GM23338 (cell line): ENCODE data around the gene ZNF488. TPM values are rescaled to one million over a fixed set of nuclear protein-coding genes. Genes with fewer than 3 reads are reported as not detected.

Experiments used
- ATAC-seq: fragments of 200-7000 bp; cut with Tn5 transposase; 3 replicates; pipeline ENCODE4 v1.9.1; 2020
- DNase-seq: peaks from one replicate; pipeline ENCODE4 v3.0.0-alpha.2; 2015; ENCODE audit warnings: low spot score
- H2AFZ ChIP-seq: fragments of 200-600 bp; sonication (generic); 2 replicates; pipeline ENCODE4 v1.8.0; 2016; ENCODE audit warnings: antibody characterized with exemption, mild to moderate bottlenecking, moderate library complexity
- H3F3A ChIP-seq: fragments of 200-600 bp; sonication (generic); replicated peaks from 2 replicates; pipeline ENCODE4 v1.8.0; 2017; ENCODE audit warnings: antibody characterized with exemption, mixed run types, low read depth
- H3K27ac ChIP-seq: fragments of 200-600 bp; sonication (generic); 2 replicates; pipeline ENCODE4 v1.6.1; 2016; ENCODE audit warnings: low read depth
- H3K27me3 ChIP-seq: fragments of 200-600 bp; sonication (generic); 2 replicates; pipeline ENCODE4 v1.8.0; 2016; ENCODE audit warnings: mild to moderate bottlenecking, mixed run types, moderate library complexity; ENCODE audit not compliant: insufficient read depth
- H3K36me3 ChIP-seq: fragments of 200-600 bp; sonication (generic); 2 replicates; pipeline ENCODE4 v1.8.0; 2016; ENCODE audit warnings: mild to moderate bottlenecking; ENCODE audit not compliant: insufficient read depth
- H3K4me1 ChIP-seq: fragments of 200-600 bp; sonication (generic); 2 replicates; pipeline ENCODE4 v1.8.0; 2016; ENCODE audit warnings: mild to moderate bottlenecking, moderate library complexity; ENCODE audit not compliant: insufficient read depth
- H3K4me2 ChIP-seq: fragments of 200-600 bp; sonication (generic); 2 replicates; pipeline ENCODE4 v1.7.1; 2017; ENCODE audit warnings: mixed run types
- H3K4me3 ChIP-seq: fragments of 200-600 bp; sonication (generic); 2 replicates; pipeline ENCODE4 v1.6.1; 2016; ENCODE audit warnings: mixed run types
- H3K79me2 ChIP-seq: fragments of 200-600 bp; sonication (generic); replicated peaks from 2 replicates; pipeline ENCODE4 v1.8.0; 2017; ENCODE audit warnings: mild to moderate bottlenecking; ENCODE audit not compliant: insufficient read depth
- H3K9me2 ChIP-seq: fragments of 200-600 bp; sonication (generic); 2 replicates; pipeline ENCODE4 v1.8.0; 2017; ENCODE audit not compliant: insufficient read depth
- H4K20me1 ChIP-seq: fragments of 200-600 bp; sonication (generic); replicated peaks from 2 replicates; pipeline ENCODE4 v1.8.0; 2017; ENCODE audit warnings: mild to moderate bottlenecking; ENCODE audit not compliant: insufficient read depth
- H3K27ac Mint-ChIP-seq: 2 replicates; pipeline ENCODE4 v1.8.0; 2020; ENCODE audit warnings: inconsistent platforms, mild to moderate bottlenecking, moderate library complexity, mixed read lengths
- H3K27me3 Mint-ChIP-seq: 3 replicates; pipeline ENCODE4 v1.8.0; 2022; ENCODE audit warnings: low read depth, mild to moderate bottlenecking, moderate library complexity, mixed read lengths, inconsistent platforms; ENCODE audit not compliant: insufficient read depth, poor library complexity
- H3K36me3 Mint-ChIP-seq: 3 replicates; pipeline ENCODE4 v1.8.0; 2021; ENCODE audit warnings: low read depth, mild to moderate bottlenecking, inconsistent platforms, moderate library complexity, mixed read lengths
- H3K4me1 Mint-ChIP-seq: 3 replicates; pipeline ENCODE4 v1.8.0; 2020; ENCODE audit warnings: mild to moderate bottlenecking, inconsistent platforms, mixed read lengths
- H3K4me3 Mint-ChIP-seq: 3 replicates; pipeline ENCODE4 v1.8.0; 2021; ENCODE audit warnings: moderate library complexity, mild to moderate bottlenecking, inconsistent platforms, mixed read lengths
- H3K9me3 Mint-ChIP-seq: 3 replicates; pipeline ENCODE4 v1.8.0; 2020; ENCODE audit warnings: moderate library complexity, mild to moderate bottlenecking, inconsistent platforms, mixed read lengths
- CREB1 ChIP-seq: fragments of 250-450 bp; sonication (Bioruptor Pico); IDR thresholded peaks from 2 replicates; pipeline ENCODE4 v1.5.0; 2020; ENCODE audit warnings: low read depth, mild to moderate bottlenecking, moderate library complexity
- CTCF ChIP-seq, 2 experiments: fragments of 200-600 bp in 1 of 2; sonication (generic) in 1 of 2; conservative IDR thresholded peaks; 2 replicates each; pipeline versions ENCODE4 v1.5.1 to v1.6.1; 2016 to 2017; ENCODE audit warnings: antibody characterized with exemption in 2 of 2, low read depth in 2 of 2, mild to moderate bottlenecking in 2 of 2, moderate library complexity in 1 of 2
- ETS1 ChIP-seq: IDR thresholded peaks from 2 replicates; pipeline ENCODE4 v1.6.1; 2016; ENCODE audit warnings: antibody characterized with exemption
- EZH2 ChIP-seq: fragments of 200-600 bp; sonication (generic); IDR thresholded peaks from one replicate; pipeline ENCODE4 v1.8.0; 2017; ENCODE audit warnings: antibody characterized with exemption, mild to moderate bottlenecking, low read depth; ENCODE audit not compliant: unreplicated experiment
- EZH2phosphoT487 ChIP-seq: fragments of 200-600 bp; sonication (generic); IDR thresholded peaks from one replicate; pipeline ENCODE4 v1.8.1; 2018; ENCODE audit warnings: antibody characterized with exemption; ENCODE audit not compliant: unreplicated experiment
- JUNB ChIP-seq: IDR thresholded peaks from one replicate; pipeline ENCODE4 v1.6.1; 2016; ENCODE audit warnings: antibody characterized with exemption; ENCODE audit not compliant: unreplicated experiment
- NANOG ChIP-seq: IDR thresholded peaks from 2 replicates; pipeline ENCODE4 v1.6.1; 2016; ENCODE audit warnings: antibody characterized with exemption, borderline replicate concordance
- REST ChIP-seq: IDR thresholded peaks from one replicate; pipeline ENCODE4 v1.6.1; 2018; ENCODE audit warnings: antibody characterized with exemption; ENCODE audit not compliant: unreplicated experiment
- STAT1 ChIP-seq: IDR thresholded peaks from one replicate; pipeline ENCODE4 v1.6.1; 2016; ENCODE audit warnings: antibody characterized with exemption; ENCODE audit not compliant: unreplicated experiment
- ZNF114 ChIP-seq: fragments of 250-450 bp; sonication (Bioruptor Pico); IDR thresholded peaks from 2 replicates; pipeline ENCODE4 v1.5.0; 2020; ENCODE audit warnings: mild to moderate bottlenecking, moderate library complexity
- ZNF331 ChIP-seq: fragments of 250-450 bp; sonication (Bioruptor Pico); IDR thresholded peaks from 2 replicates; pipeline ENCODE4 v1.5.0; 2020; ENCODE audit warnings: low read depth, mild to moderate bottlenecking, moderate library complexity
- polyA plus RNA-seq: library from polyadenylated mRNA; unstranded; fragments of >200 nt; fragmentation: Nextera tagmentation; extraction: Ambion mirVana; gene quantifications from 2 replicates; pipeline ENCODE4 v1.2.1, GENCODE V29; 2016
- total RNA-seq: library from RNA; depleted of rRNA; stranded (reverse); fragments of >200 nt; shearing (Covaris generic); gene quantifications from 2 replicates; pipeline ENCODE4 v1.2.3, GENCODE V29; 2014

Gene ZNF488
- total and polyA plus RNA-seq, 2 experiments from 2014 or later: 2.5 to 5.2 TPM

- no peak for TF ChIP-seq ETS1
- no peak for TF ChIP-seq REST
- no peak for TF ChIP-seq CTCF (conservative IDR thresholded peaks at IDR 0.05; ENCODE audit: low read depth in 2 of 2)
- no peak for TF ChIP-seq ZNF331 (CRISPR knock-in tag)
- TF ChIP-seq CREB1 (CRISPR knock-in tag): no peak
- no peak for TF ChIP-seq ZNF114 (CRISPR knock-in tag)
These were observed 33.1 kb downstream of the ZNF488 start (continued) for GRCh38 chr10:47350671-47351640.

DNA sequence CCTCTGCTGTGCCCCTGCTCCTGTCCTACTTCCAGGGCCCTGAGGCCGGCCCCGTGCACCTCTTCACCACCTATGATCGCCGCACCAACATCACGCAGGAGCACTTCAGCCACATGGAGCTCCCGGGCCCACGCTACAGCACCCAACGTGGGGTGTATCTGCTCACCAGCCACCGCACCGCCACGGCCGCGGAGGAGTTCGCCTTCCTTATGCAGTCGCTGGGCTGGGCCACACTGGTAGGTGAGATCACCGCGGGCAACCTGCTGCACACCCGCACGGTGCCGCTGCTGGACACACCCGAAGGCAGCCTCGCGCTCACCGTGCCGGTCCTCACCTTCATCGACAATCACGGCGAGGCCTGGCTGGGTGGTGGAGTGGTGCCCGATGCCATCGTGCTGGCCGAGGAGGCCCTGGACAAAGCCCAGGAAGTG is 34.1 kb downstream of the ZNF488 start:
- no peak overlapping the region for H3K4me3 Mint-ChIP-seq
- H3K79me2 ChIP-seq: no peaks in the 10 kb centered on the region
- no peaks in the 10 kb centered on the region for H3K27me3 ChIP-seq
- no peaks in the 10 kb centered on the region for H3F3A ChIP-seq
- H3K27me3 Mint-ChIP-seq: peaks cover 6% of the 10 kb centered on the region
- H3K36me3 Mint-ChIP-seq: no peaks in the 10 kb centered on the region
- H3K4me3 ChIP-seq: no peak overlapping the region
- DNase-seq: no peak
- no peaks in the 10 kb centered on the region for H3K4me1 ChIP-seq
- no peak overlapping the region for H3K27ac Mint-ChIP-seq
- no peak overlapping the region for H3K27ac ChIP-seq
- H3K4me1 Mint-ChIP-seq: peaks cover 4% of the 10 kb centered on the region; the same call in 1 of the 3 replicates
- no peaks in the 10 kb centered on the region for H4K20me1 ChIP-seq
- H3K4me2 ChIP-seq: no peak overlapping the region
- ATAC-seq: no peak
- H3K9me3 Mint-ChIP-seq: no peaks in the 10 kb centered on the region
- H2AFZ ChIP-seq: 0 out of 2 replicates have a peak overlapping the region, but pooled peaks have one; percentile 7
- H3K9me2 ChIP-seq: no peaks in the 10 kb centered on the region; the same call in 1 of the 2 replicates
- H3K36me3 ChIP-seq: no peaks in the 10 kb centered on the region
- TF ChIP-seq EZH2phosphoT487: no peak
- TF ChIP-seq STAT1: no peak
- no peak for TF ChIP-seq ETS1
- no peak for TF ChIP-seq EZH2
- TF ChIP-seq CTCF (conservative IDR thresholded peaks at IDR 0.05; ENCODE audit: low read depth in 2 of 2): no peak
- no peak for TF ChIP-seq NANOG
- no peak for TF ChIP-seq ZNF114 (CRISPR knock-in tag)
- TF ChIP-seq JUNB: no peak
